ENCODE data around the gene KRTAP10-3.
"Not testable (repeated sequence)": the region's sequence is repeated elsewhere in the genome, so short reads cannot be mapped to it uniquely, and the experiment has no call there.

Gene KRTAP10-3, protein sequence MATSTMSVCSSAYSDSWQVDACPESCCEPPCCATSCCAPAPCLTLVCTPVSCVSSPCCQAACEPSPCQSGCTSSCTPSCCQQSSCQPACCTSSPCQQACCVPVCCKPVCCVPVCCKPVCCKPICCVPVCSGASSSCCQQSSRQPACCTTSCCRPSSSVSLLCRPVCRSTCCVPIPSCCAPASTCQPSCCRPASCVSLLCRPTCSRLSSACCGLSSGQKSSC

DNA sequence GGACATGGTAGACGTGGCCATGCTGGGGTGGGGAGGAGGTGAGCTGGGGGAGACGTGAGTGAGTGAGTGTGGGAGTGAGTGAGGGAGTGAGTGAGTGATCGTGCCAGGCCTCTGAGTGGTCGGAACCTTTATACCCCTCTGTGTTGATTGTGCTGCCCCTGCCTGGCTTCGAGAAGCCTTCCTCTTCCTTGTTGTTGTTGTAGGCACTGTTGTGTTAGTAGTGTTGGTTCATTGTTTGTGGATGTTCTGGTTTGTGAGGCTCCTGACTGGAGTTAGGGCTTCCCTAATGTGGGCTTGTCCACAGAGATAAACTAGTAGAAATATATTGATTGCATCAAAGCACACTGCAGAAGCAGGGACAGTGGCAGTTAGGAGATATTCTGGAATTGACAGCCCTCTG, at the start of gene KRTAP10-3:
Gene KRTAP10-3 (minus strand): TSS at position 101 of the 400 bp plus-strand sequence. CDS start 80 bp downstream, at position 21.
- in situ Hi-C loops (cut with HindIII; ENCODE audit: low sequenced_read_pairs), result no loop called here

DNA sequence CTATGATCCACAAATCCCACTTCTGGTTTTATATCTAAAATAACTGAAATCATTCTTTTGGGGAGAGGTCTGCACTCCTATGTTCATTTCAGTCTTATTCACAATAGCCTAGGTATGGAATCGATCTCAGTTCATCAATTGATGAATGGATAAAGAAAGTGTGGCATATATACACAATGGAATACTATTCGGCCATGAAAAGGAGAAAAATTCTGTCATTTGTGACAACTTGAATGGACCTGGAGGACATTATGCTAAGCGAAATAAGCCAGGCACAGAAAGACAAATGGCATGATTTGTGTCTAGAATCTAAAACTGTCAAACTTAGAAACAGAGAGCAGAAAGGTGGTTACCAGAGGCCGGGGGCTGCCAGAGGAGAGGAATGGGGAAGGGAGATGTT, 47.9 kb upstream of the KRTAP10-3 start:
- in situ Hi-C loops (cut with HindIII; ENCODE audit: low sequenced_read_pairs), result no loop called here

DNA sequence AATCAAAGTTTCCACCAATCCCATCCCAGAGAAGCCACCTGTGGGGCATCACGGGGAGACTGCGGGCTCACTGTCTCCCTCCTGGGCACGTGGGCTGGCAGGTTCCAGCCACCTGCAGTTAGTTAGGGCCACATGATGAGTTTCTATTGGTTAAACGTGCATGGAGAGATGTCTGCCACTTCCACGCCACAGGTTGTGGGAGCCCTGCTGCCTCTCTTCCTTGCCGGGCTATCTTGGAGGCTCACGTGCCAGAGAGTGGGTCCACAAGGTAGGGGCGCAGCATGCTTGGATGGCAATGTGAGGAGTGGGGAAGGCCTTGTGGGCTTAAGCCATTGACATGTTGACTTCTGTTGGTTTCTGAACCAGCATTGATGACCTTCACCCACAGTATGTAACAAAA, 45.3 kb upstream of the KRTAP10-3 start:
- in situ Hi-C loops (cut with HindIII; ENCODE audit: low sequenced_read_pairs), result no loop called here

DNA sequence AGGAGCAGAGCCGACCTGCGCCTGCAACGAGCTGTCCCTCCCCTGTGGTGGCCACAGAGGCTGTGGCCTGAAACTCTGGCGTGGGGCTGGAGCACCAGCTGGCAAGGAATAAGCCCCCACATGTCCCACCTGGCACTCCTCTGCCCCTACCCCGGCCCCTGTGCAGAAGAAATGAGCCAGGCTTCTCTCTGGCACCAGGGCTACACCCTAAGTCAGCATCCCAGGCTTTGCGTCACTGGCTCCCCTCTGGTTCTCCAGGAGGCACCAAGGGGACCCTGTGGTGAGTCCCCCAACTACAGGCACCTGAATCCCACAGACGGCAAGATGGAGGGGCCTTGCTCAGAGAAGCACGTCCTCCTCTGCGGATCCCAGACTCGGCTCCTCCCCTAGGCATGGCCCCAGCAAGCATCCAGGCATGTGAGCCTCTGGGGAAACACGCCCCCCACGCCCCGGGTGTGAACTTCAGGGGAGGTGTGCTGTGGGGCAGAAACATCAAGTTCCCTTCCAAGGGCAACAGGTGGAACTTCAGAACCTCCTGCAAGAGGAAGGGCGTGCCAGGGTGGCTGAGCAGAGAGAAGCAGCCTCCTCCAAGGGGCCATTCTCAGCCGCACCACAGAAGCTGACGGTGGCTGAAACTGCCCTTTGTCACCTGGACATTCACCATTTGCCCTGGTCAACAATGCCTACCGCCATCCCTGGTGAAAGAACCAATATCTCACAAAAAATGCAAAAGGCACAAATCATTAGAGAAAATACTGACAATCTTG, 44.7 kb upstream of the KRTAP10-3 start:
- in situ Hi-C loops (cut with HindIII; ENCODE audit: low sequenced_read_pairs), result no loop called here

DNA sequence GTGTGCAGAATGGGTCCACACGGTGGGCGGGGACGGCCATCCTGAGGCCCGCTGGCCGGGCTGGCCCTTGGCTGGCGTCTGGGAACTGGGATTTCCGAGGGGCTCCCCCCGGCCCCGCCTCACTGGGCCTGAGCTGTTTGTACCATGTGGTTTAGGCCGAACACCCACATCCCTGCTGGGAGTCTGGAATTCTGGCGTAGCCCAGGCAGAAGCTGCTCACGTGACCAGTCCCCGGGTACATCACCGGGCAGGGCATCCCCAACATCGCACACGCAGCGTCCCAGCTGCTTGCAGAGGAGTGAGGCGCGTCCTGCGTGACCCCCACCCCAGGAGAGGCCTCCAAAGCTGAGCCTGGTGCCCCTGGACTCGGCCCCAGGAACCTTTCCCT, 43.9 kb upstream of the KRTAP10-3 start:
- in situ Hi-C loops (cut with HindIII; ENCODE audit: low sequenced_read_pairs), result no loop called here

DNA sequence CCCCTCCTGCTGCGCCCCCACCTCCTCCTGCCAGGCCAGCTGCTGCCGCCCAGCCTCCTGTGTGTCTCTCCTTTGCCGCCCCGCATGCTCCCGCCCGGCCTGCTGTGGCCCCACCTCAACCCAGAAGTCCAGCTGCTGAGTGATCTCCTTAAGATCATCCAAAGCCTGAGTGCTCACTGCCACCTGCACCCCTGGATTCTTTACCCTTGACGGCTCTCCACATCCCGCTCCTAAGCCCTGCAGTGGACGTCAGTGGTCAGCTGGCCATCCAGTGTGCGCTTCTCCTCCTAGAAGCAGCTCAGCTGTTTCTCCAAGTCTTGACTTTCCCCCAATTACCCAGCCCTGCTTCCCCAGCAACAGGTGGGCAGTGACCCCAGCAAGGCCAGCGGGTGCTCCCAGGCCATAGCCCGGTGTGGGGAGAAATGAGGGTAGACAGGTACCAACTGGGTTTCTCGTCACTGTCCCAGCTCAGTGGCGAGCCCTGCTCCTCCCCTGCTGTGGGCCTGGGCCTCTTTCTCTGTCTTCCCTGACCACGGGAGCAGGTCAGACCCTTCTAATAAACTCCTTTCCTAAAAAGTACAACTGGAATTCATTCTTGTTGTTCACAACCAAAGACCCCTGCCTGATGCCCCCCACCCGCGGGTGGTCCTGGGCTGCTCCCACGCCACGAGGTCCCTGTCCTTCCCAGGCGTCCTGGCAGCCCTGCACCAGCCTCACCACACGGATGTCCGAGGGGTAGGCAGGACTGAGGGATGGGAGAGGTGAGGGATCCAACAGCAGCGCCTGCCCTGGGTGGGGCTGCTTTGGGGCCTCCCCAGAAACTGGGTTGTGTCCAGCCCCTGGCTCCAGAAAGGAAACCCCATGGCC, 43.2 kb upstream of the KRTAP10-3 start:
- in situ Hi-C loops (cut with HindIII; ENCODE audit: low sequenced_read_pairs), result no loop called here

DNA sequence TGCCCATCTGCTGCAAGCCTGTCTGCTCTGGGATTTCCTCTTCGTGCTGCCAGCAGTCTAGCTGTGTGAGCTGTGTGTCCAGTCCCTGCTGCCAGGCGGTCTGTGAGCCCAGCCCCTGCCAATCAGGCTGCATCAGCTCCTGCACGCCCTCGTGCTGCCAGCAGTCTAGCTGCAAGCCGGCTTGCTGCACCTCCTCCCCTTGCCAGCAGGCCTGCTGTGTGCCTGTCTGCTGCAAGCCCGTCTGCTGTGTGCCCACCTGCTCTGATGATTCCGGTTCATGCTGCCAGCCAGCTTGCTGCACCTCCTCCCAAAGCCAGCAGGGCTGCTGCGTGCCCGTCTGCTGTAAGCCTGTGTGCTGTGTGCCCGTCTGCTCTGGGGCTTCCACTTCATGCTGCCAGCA, 42.5 kb upstream of the KRTAP10-3 start:
- in situ Hi-C loops (cut with HindIII; ENCODE audit: low sequenced_read_pairs), result not testable (repeated sequence)

DNA sequence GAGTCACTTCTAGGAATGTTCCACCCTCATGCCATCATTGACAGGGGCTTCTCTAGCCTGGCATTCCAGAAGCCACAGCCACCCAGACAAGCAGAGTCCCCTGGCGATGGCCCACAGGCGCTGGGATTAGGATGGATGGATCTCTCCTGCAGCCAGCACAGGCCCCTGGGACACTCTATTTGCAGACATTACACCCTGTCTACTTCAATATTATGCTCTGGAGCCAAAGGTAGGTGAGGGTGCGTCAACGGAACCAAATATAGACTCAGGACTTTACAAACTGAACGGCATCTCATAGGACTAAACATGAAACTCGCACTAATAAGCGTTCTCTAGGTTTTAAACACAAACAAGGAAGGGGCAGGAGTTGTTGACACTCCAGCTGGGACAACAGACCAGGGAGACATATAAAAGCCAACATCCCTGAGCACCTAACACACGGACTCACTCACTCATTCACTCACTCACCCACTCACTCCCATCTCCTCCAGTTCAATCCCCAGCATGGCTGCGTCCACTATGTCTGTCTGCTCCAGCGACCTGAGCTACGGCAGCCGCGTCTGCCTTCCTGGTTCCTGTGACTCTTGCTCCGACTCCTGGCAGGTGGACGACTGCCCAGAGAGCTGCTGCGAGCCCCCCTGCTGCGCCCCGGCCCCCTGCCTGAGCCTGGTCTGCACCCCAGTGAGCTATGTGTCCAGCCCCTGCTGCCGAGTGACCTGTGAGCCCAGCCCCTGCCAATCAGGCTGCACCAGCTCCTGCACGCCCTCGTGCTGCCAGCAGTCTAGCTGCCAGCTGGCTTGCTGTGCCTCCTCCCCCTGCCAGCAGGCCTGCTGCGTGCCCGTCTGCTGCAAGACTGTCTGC, 41.8 kb upstream of the KRTAP10-3 start, which contains the start of gene KRTAP10-7:
Gene KRTAP10-7 (plus strand): TSS at position 480 of the 861 bp plus-strand sequence. CDS start 25 bp downstream, at position 505.
- in situ Hi-C loops (cut with HindIII; ENCODE audit: low sequenced_read_pairs), result not testable (repeated sequence)

DNA sequence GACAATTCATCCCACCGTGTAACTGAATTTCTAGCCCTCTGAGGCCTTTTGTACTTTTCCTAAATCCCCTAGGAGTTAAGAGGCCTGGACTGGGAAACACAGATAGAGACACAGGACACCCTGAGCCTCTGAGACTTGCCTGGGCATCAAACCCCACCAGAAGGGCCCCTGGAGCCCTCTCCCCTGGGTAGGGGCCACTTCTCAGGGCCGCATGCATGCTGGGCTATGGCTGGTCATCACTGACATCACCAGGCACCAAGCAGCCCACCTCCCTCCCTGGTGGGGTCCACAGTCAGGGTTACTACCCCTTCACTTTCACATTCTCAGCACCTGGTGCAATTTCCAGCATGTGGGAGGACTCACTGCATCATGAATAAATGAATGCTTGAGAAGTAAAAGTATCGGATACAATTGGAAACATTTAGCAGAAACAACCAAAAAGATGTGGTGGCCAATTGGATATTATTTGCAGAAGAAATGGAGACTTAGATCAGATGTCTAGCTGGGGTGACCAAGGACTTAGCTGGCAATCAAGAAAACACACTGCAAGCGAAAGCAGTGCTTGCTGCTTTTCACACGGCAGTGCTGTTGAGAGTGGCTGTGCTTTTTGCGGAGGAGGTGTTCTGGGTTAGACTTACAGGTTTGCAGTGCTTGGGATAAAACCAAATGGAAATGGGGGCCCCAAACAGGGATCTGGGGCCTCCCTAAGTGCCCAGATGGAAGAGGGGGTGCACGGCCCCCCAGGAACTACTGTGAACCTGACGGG, 40.9 kb upstream of the KRTAP10-3 start:
- in situ Hi-C loops (cut with HindIII; ENCODE audit: low sequenced_read_pairs), result no loop called here

DNA sequence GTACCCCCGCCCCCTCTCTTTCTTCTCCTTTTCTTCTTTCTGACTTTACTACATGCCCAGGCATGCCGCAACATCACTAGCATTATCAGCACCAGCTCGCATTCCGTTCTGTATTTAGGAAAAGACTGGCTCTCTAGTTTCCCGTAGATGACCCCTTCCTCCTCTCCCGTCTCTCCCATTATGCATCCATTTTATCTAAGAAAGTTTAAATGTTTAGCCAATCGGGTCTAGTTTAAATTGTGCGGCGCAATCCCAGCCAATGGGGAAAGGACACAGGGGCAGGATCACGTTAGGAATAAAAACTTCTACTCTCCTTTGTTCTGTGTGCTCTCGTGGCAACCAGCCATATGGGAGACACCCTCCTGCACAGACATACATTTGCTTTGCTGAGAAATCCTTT, 39.5 kb upstream of the KRTAP10-3 start:
- in situ Hi-C loops (cut with HindIII; ENCODE audit: low sequenced_read_pairs), result no loop called here

DNA sequence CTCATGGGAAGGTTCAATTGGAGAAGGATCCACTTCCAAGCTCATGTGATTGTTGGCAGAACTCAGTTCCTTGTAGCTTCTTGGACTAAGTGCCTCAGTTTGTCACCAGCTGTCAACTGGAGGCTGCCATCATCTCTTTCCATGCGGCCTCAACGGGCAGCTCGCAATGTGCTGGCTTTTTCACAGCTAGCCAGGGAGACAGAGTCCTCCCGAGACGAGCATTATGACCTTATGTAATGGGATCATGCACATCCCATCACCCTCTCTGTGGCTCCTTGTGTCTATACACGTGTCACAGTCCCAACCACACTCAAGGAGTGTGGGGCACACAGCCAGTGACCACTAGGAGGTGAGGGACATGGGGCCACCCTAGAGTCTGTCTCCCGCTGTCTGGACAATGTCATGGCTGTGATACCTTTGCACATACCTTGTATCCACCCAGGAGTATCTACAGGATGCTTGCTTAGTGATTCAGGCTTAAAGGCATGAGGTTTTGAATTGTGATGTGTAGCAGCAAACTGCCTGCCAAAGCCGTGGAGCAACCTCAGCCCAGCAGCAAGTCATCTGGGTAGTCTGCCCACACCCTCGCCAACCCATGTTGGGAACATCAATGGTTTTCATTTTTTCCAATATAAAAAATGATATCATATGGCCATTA, 37.6 kb upstream of the KRTAP10-3 start:
- in situ Hi-C loops (cut with HindIII; ENCODE audit: low sequenced_read_pairs), result no loop called here

DNA sequence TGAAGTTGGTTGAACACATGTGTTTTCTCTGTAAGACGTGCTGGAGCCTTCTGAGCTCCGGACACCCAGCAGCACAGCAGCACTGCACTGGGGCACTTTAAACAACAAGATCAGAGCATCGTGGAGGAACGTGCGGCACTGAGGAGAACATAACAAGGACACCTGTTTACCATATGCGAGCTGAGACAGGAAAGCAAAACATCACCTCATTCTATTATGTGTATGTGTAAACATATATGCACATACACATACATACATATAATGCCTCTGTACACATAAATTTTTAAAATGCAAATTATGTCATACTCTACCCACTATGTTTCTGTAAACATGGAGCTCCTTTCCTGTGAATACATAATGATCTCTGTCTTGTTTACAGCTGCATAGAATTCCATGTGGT, 36.9 kb upstream of the KRTAP10-3 start:
- in situ Hi-C loops (cut with HindIII; ENCODE audit: low sequenced_read_pairs), result no loop called here

DNA sequence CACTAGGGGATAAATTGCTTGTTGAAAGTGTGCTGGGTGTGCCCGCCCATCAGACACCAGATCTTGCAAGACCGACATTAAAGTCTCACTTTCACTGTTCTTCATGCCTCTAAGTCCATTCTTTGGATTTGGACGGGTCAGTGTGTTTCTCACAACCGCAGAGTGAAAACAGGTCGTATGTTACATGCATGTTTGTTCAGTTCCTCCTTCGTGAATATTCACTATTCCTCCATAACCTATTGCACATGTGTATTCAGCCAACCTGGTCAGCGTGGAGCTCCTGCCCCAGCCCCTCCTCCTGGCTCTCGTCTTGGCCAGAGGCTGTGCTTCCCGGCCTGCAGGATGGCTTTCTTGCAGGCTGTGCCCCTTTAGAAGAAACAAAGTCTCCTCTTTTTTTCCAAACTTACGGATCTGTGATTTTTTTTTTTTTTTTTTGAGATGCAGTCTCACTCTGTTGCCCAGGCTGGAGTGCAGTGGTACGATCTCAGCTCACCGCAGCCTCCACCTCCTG, 35.9 kb upstream of the KRTAP10-3 start:
- in situ Hi-C loops (cut with HindIII; ENCODE audit: low sequenced_read_pairs), result no loop called here

DNA sequence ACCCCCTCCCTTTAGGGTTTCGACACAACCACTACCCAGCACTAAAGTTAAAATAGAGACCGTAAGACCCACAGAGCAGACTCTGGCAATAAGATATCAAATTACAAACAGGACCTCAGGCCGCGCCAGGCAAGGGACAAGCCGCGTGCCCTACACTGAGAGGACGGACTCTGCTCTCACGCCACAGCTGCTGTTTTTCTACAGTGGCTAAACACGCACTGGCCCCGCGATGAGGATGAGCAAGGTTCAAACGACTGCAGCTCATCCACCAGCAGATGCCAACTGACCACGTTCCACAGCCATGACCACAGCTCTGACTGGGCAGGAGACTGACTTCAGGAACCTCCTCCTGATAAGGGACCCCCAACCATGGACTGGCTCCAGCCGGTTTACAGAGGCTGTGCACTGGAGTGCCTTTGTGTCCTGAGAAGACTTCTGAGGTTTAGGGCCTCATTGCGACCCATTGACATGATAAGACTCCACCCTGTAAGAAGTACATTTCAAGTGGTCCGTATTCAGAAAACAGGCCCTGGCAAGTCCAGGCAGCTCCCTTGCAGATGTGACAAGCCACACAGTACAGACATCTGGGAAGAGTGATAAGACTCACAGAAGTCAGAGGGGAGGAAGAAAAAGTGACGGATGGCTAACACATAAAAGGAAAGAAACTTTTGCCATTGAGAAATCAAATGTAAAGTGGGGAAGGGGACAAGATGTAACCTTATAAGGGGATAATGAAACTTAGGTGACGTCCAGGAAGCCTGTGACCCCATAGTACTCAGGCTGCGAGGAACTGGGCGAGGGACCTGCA, 35.2 kb upstream of the KRTAP10-3 start:
- in situ Hi-C loops (cut with HindIII; ENCODE audit: low sequenced_read_pairs), result no loop called here

DNA sequence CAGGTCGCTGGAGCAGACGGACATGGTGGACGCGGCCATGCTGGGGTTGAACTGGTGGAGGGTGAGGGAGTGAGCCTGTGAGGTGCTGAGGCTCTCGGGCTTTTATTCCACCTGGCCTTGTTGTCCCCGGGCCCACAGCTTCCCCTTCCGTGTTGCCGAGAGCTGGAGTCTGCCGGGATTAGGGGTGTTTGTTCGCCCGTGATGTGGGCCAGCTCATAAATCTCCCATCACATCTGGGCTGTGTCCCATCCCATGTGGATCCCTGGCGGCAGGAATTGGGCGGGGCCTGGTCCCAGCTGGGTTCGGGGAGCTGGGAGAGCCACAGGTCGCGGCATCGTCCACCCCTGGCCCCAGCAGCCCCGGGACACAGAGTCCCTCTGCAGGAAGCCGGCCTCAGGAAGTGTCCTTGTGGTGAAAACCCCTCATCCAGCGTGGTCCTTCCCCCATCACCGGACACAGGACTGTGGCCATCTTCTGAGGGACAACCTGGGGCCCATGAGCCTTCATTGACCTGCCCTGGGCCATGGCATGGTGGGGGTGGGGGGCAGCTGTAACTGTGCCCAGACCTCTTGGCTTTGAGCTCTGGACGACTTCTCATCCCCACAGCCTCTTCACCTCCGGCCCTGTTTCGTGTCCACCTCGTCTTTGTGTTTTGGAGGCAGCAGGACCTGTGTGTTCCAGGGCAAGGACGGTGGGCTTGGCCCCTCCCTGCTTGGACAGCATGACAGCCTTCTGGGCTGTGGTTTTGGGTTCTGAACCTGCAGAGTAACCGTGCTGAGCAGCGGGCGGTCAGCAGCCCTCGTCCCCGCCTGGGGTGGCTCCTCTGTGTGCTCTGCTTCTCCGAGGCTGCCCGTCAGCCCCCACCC, 34.1 kb upstream of the KRTAP10-3 start, which contains the start of gene KRTAP10-6:
Gene KRTAP10-6 (minus strand): TSS at position 60 of the 866 bp plus-strand sequence. CDS start 21 bp downstream, at position 39.
- in situ Hi-C loops (cut with HindIII; ENCODE audit: low sequenced_read_pairs), result no loop called here

DNA sequence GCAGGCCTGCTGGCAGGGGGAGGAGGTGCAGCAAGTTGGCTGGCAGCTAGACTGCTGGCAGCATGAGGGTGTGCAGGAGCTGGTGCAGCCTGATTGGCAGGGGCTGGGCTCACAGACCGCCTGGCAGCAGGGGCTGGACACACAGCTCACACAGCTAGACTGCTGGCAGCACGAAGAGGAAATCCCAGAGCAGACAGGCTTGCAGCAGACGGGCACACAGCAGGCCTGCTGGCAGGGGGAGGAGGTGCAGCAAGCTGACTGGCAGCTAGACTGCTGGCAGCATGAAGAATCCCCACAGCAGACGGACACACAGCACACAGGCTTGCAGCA, 33.2 kb upstream of the KRTAP10-3 start:
- in situ Hi-C loops (cut with HindIII; ENCODE audit: low sequenced_read_pairs), result not testable (repeated sequence)
